GM12872 (cell line): ENCODE data around the gene OTUB1.

Experiments used
- CTCF ChIP-seq: IDR thresholded peaks from 3 replicates; pipeline ENCODE4 v1.5.1; 2011; ENCODE audit warnings: low read depth, mild to moderate bottlenecking, low read length, moderate library complexity; ENCODE audit not compliant: insufficient read depth

The OTUB1 gene

DNA sequence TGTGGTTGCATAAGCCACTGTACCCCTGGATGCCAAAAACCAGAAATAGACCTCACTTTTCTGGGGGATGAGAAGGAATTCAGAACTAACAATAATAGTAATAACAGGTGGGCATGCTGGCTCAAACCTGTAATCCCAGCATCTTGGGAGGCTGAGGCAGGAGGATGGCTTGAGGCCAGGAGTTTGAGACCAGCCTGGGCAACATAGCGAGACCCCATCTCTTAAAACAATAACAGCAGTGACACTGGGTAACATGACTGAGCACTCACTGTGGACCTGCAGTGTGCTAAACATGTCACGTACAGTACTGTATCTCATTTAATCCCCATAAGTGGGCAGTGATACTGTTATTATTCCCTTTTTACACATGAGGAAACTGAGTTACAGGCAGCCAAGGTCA lies 59.5 kb downstream of the OTUB1 start:
- no peak for TF ChIP-seq CTCF
